NCI-H128 (cell line): ENCODE measurements around the gene DMGDH.
A peak's percentile ranks its signal among the peaks of the same experiment; 100 is the strongest.

Experiments used
- DNase-seq: peaks from one replicate; lab custom pipeline; 2025; ENCODE audit not compliant: unreplicated experiment; lab: John Stamatoyannopoulos, UW

The DMGDH gene

DNA sequence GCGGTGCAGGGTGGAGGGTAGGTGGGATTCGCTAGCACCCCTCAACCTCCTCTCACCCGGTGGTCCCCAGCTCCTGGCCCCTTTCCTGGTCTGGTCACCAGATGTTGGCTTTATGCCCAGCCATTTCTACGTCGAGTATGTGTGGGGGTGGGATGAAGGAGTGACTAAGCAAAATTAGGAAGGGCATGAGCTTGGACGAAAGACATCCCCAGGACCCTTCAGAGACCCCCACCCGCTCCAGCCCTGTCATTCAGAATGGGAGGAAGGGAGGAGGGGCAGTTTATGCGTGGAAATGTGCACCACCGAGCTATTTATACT is 835 bp upstream of the DMGDH start:
- no peak for DNase-seq

DNA sequence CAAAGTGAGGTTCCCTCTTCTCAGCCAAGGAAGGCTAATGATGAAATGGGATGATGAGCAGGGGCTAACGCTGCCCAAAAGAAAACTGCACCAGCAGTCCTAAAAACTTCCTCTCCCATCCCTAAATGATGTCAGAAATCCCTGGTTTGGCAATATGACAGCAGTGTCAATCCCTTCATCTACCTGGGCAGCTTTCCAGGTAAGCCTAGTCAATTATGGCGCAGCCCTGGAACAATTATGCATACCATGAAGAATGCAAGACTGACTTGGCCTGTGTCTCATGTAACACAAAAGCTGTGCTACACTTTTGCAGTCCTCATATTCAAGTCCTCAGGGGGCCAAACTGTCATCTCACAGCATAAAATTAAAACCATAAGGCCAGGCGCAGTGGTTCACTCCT is 7.0 kb downstream of the DMGDH start:
- no peak for DNase-seq

DNA sequence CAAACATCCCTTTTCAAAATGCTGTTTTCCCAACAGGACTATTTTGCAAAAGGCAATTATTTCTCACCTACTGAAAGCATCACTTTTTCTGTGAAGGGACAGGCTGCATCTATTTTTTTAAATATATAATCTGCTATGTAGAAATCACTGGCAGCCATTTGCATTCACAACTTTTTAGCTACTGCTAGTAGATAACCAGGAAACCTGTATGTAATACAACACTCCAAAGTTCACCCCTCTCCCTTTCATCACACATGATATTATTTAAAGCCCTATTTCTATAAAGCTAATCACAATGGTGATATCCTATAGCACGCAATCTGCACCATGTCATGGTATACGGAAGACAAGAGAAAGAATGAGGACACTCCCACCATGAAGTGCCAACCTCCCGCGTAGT is 9.8 kb downstream of the DMGDH start:
- no peak for DNase-seq

DNA sequence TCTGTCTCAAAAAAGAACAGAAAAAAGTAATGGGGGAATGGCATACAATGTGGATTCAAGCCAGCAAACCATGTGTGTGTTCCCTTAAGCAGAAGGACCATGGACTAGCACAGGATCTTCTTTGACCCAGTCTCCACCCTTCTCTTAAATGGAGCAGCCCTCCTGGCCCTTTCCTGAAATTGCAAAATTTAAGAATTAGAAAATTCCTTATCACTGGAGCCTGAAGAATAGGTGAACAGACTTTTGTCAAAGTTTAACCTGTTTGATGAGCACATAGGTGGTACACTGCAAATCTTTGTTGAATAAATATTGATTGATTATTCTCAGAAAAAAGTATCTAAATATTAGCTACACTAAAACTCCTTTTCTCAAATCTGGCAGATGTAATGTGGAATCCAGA is 12.6 kb downstream of the DMGDH start:
- no peak for DNase-seq

DNA sequence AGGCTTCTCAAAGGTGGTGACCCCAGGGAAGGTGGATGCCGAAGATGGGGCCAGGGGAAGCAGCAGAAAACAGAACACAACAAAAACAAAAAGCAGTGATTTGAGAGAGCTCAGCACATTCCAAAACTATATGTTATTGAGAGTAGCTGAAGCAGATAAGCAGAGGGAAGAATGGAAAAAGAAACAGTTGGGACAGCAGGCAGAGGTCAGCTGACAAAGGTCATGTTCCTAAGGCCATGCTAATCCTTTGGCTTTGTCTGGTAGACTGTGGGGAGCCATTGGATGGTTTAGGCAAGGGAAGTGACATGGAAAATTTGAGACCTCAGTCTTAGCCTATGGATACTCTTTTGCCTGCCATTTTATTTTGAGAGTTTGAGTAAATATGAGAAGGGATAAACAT is 14.5 kb downstream of the DMGDH start:
- DNase-seq: no peak

DNA sequence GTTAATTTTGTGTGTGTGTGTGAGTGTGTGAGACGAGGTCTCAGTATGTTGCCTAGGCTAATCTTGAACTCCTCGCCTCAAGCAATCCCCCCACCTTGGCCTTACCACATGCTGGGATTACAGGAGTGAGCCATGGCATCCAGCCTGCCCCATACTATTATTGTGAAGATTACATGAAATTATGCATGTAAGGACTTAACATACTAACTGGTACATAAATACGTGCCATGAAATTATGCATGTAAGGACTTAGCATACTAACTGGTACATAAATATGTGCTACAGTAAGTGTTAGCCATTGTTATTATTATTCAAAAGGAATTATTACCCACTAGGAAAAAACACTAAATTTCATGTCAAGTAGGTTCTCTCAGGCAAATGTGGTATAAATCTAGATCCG is 16.2 kb downstream of the DMGDH start:
- no peak for DNase-seq

DNA sequence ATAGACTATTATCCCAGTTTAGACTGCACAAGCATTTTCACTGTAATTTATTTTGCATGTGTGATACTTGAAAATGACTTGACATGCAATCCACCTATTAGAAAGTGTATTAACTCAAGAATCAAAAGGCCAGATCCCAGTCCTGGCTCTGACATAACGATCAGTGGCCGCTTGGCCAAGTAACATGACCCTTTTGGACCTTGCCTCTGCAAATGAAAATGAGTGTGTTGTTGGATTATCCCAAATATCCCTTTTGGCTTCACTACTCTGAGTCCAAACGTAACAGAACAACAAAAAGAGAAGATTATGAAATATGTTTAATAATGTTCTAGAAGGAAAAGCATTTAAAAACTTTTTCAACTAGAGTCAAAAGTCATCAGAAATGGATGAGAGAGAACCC is 19.0 kb downstream of the DMGDH start:
- DNase-seq: no peak

DNA sequence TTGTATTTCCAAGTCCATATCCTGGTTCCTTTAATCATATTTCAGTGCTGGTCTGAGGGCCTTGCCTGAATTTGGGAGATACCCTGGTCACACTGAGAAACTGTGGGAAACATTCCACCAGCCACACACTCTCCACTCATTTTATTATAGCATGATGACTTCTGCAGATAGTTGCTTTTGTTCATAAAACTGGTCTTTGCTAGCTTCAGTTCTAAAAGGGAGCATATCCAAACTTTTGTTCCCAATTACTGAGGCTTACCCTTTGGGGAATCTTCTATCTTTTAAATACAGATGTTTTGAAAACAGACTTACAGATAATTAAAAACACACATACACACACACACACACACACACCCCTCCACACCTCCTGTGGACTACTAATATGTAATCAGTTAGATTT is 21.0 kb downstream of the DMGDH start:
- no peak for DNase-seq

DNA sequence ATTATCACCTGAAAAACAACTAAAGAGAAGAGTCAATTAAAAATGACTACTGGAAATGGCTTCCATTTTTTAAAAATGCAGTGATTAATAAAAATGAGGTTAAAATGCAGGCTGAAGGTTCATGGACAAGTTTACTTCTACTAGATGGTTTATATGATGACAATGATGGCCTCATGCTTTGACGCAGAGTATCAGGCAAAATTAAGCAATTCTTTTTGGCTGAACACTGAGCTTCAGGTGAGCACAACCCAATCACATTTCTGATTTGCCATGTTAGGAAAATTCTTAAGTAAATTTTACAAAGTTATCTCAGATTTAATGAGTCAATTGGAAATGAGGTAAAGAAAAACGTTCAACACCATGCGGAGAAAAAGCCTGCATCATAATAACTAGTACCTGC is 22.3 kb downstream of the DMGDH start:
- no peak for DNase-seq

DNA sequence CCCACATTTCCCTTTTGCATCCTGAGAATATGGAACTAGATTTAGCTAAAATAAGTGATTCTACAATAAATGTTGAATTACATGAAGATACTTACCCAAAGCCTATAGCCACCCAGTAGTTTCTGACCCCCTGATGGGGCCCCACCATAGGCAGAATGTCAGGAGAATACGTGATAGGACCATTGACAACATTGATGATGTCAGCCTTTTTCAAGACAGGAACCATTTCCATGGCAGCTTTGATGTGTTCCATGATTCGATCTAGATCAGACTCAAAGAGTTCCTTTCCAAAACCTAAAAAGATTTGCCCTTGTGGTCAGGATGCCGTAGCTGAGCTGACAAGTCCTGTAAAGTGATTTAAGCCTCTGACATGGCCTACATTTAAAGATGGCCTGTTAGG is 27.3 kb downstream of the DMGDH start:
- no peak for DNase-seq

DNA sequence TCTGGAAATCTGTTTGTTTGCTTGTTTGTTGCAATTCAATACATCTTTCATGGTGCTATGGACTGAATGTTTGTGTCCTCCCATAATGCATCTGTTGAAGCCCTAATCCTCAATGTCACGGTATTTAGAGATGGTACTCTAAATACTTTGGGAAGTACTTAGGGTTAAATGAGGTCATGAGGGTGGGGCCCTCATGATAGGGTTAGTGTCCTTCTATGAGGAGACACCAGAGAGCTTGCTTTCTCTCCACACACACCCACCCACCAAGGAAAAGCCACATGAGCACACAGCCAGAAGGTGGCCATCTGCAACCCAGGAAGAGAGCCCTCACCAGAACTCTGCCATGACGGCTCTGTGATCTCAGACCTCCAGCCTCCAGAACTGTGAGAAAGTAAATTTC is 32.7 kb downstream of the DMGDH start:
- no peak for DNase-seq

DNA sequence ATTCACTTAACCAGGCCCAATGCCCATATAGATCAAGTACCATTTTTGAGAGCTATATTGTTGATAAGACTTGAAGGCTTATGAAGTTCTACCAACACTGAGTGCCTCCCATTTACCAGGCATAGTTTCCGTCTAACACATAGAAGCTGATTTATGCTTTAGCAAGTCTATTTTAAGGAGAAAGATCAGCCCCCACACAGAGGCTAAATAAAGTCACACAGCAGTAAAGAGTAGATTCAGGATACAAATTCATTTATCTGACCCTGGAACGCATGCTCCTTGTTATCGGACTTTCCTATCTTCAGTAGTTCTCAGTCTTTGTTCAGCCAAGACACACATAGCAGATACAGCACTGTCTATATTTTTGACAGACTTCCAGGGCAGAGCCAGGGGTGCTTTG is 34.2 kb downstream of the DMGDH start:
- DNase-seq: no peak

DNA sequence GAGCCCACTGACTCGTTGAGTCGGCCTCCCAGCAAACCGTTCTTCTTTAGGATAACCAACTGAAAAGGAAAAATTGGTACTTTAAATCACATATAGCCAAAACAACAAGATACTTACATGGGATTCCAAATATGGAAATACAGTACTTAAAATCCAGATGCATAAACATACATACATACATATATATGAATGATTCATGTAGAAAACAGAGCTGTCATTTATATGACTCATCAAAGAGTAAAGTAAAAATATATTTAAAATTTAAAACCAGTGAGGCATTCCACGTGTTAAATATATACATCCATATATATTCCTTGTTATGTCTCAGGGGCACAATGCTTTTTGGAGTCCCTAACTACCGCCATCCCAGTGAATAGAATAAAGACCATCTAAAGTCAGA is 36.7 kb downstream of the DMGDH start:
- no peak for DNase-seq

DNA sequence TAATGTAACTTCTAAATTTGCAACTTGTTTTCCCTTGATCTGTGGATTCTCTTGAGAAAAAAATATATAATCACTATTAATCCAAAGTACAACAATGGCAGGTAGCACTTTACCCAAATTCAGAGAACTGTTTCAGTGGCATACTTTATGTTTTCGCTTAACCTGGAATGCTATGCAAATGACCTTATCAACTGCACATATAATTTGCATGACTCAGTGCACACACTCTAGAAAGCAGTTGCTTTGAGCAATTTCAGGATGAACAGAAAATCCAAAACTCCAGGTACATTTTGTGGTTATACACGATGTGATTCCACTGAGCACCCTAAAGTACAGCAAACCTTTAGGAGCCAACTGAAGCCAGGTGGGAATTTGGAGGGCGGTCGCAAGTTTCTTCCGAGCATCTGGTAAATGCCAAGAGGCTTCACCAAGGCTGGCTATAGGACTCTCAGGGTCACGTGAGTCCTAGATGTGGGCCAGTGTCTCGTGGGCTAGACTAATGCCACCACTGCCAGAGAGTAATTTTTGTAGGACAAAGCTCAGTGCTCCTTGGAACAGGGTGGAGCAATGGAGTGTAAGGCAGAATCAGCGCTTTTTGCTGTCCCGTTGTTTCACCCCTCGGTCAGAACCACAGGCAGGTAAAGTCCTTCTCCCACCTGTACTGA is 37.3 kb downstream of the DMGDH start:
- no peak for DNase-seq

DNA sequence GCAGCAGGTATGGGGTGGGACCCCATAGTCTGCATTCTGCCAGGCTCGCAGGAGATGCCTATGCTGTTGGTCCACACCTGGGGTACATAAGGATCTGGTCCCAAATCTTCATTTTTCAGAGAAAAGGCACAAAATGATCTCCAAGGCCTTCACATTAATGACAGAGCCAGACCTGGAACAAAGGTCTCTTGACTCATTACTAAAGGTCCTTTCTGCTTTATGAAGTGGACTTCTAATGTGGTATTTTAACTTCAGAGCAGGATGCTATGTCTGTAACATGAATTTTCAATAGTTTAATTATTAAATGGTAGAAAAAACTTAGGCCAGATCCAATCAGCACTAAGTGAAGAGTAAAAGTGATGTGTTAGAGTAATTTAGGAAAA is 38.0 kb downstream of the DMGDH start:
- DNase-seq: no peak

DNA sequence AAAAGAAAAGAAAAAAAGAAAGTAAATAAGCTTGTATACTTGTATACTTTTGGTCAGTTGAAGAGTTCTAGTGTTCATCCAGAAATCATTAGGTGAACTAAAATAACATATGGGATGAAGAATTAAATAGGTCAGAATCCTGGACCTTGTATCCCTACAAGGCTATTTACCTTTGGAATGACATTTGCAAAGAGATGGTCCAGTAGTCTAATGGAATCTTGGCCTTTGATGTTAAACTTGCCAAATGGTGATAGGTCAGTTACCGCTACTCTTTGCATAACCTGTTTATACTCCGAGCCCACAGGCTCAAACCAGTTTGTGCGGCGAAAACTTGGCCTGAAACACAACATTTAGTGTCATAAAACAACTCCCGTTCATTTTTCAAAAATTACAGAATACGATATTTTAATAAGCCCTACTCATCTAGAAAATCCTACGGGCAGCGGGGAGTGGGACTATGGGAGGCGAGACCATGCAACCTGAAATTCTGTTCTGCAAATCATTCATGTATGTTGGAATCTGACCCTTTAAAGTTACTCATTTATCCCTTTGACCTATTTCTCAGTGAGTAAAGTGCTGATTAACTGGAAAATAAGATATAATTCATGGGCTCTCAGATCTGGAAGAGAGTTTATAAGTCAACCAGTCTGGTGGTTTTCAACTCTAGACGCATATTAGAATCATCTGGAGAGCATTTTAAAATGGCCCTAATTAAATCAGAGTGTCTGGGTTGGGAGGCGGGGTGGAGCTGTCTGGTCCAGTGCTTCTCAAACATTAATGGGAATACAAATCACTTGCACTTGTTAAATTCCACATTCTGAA is 38.6 kb downstream of the DMGDH start:
- DNase-seq: no peak

DNA sequence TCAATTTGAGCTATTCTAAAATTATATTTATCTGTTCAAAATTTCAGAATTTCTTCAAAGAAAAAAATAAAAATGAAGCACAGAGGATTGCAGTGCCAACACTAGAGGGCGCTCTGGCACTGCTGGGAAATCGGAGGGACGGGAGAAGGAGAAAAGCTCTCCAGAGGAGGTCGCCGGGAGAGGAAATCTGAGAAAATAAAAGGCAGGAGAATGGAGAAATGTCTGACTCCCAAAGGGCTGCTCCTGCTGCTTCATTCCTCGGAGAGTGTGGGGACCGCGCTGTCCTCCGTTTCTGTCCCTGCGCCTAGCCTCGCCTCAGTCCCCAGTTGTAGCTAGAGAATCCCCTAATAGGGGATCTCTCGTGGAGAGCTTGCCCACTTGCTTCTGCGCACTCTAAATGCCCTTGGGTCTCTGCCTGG is 44.4 kb downstream of the DMGDH start:
- peak; percentile 28 for DNase-seq

DNA sequence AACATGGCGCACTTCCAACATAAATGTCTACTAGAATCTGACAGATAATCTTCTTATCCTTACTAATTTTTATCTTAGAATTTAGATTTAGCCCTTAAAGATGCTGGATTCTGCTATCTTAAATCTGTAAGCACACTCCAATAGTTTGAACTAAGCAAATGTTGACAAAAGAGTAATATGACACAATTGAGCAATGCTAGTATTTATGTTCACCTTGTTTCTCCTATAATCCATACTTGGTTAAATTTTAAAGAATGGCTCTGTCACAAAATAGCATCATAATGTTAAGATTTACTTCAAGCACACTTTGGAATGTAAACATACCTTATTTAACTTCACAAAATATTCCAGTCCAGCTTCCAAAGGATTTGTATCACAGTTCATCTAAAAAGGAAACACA is 45.5 kb downstream of the DMGDH start:
- no peak for DNase-seq

DNA sequence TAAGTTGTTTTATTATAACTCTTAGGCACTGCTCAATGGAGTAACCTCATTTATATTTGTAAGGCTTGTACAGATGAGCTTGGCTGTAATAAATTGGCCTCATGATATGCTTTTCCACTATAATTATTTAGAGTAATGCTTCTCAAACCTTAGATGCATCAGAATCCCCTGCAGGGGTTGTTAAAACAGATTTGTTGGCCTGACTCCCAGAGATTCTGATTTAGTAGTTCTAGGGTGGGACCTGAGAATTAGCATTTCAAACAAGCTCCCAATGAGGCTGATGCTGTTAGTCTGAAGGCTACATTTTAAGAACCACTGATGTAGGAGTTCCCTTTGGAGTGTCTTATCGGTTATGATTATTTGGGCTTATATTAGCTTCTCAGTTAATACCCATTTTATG is 46.1 kb downstream of the DMGDH start:
- DNase-seq: no peak

DNA sequence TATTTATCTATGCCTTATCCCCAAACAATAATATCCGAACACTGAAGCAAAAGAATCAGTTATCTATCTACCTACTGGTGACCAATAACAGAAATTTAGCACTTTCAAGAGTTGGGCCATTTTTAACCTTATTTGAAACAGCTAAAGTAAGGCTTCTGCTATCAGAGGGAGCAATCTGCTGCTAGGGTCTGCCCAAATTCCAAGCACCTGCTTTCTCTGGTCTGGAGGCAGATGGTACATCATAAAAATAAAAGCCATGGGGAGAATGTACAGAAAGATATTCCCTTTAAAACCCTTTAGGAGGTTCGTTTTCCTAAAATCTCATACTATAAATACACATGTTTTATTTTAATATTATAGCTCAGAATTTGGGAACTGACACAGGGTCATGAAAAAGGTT is 46.7 kb downstream of the DMGDH start:
- no peak for DNase-seq

DNA sequence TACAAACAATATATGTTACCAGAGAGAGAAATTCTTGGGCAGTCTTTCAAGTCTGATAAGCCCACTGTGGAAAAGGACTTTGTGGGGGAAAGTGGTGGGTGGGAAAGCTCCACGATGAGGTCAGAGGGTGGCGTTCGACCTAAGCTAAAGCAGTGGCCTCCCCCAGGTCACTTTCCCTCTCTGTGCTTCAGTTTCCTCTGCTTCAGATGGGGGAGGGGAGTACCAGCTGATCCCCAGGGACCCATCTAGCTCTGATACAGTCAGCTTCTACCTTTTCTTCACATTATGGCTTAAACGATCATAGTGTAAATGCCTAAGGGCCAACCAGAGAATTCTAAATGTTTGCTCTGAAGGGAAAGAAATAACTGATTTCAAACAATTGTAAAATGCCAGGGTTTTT is 47.7 kb downstream of the DMGDH start:
- DNase-seq: no peak

DNA sequence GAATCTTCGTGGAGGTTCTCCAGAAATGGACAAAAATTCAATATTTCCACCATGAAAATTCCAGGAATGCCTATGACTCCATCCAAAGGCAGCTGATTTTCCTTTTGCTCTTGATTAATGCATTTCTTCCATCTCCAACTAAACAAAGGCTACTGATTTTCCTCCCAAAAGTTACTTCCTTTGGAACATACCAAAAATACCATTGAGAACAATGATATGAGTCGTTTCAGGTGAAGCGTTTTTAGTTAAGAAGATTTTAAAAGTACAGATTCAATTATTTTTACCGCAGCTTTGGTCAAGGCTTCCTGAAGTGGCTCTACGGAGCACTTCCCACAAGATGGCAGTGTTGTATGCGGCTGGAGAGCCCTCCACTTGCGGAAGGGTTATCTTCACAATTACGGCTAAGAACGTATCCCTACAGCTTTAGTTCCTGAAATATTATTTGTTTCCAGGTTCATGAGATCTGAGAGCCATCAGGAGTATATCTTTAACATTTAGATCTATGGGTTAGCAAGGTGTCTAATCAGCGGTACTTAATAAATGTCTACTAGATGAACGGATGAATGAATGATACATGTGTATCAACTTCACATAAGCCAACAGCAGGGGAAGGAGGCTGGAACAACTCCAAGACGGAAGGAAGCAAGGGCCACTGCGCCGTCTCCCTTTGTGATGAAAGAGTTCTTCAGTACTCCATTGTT is 48.5 kb downstream of the DMGDH start:
- DNase-seq: no peak
